Activated CD8-positive, alpha-beta memory T cell treated with anti-CD3 and anti-CD28 coated beads, Interleukin-2, amount 50 U/mL, for 24 hours (primary cell): ENCODE data around the gene FHL2.

ENCODE experiments used
- DNase-seq: peaks from one replicate; pipeline ENCODE4 v3.0.0-alpha.2; 2020; ENCODE audit errors: extremely low read depth

FHL2 gene

GRCh38 chr2:105422801-105423200 is 23.9 kb upstream of the FHL2 start:
- DNase-seq = no peak

- no peak for DNase-seq
Observed at GRCh38 chr2:105421053-105421452, 22.2 kb upstream of the FHL2 start.

- no peak for DNase-seq
Observed at GRCh38 chr2:105418522-105418921, 19.7 kb upstream of the FHL2 start.

- no peak for DNase-seq
Observed at GRCh38 chr2:105417857-105418436, 19.1 kb upstream of the FHL2 start.

- DNase-seq = no peak
Observed at GRCh38 chr2:105416156-105416555, 17.3 kb upstream of the FHL2 start.

GRCh38 chr2:105415007-105415406 is 16.2 kb upstream of the FHL2 start:
- no peak for DNase-seq

GRCh38 chr2:105413206-105413605 is 14.4 kb upstream of the FHL2 start:
- DNase-seq = no peak

GRCh38 chr2:105412584-105412983 is 13.7 kb upstream of the FHL2 start:
- DNase-seq = no peak

GRCh38 chr2:105411720-105412407 is 13.0 kb upstream of the FHL2 start:
- DNase-seq = no peak

- DNase-seq = no peak
Observed at GRCh38 chr2:105410554-105410953, 11.7 kb upstream of the FHL2 start.

GRCh38 chr2:105409717-105410116 is 10.9 kb upstream of the FHL2 start:
- DNase-seq = no peak

GRCh38 chr2:105407946-105408743 is 9.3 kb upstream of the FHL2 start:
- DNase-seq = no peak

GRCh38 chr2:105406221-105406620 is 7.4 kb upstream of the FHL2 start:
- no peak for DNase-seq

GRCh38 chr2:105405291-105405690 is 6.4 kb upstream of the FHL2 start:
- no peak for DNase-seq

- DNase-seq = no peak
Observed at GRCh38 chr2:105404736-105405135, 5.9 kb upstream of the FHL2 start.

GRCh38 chr2:105403783-105404698 is 5.2 kb upstream of the FHL2 start:
- no peak for DNase-seq

GRCh38 chr2:105403241-105403782 is 4.5 kb upstream of the FHL2 start:
- no peak for DNase-seq

GRCh38 chr2:105402809-105403208 is 4.0 kb upstream of the FHL2 start:
- no peak for DNase-seq

- no peak for DNase-seq
Observed at GRCh38 chr2:105401867-105402266, 3.0 kb upstream of the FHL2 start.

- DNase-seq = no peak
Observed at GRCh38 chr2:105400138-105400540, 1.3 kb upstream of the FHL2 start.

- no peak for DNase-seq
Observed at GRCh38 chr2:105399207-105399861, 483 bp upstream of the FHL2 start.
